Vagina (tissue), 2 donors: ENCODE results near the gene ERBIN. TPM values are rescaled to one million over a fixed set of nuclear protein-coding genes. Genes with fewer than 3 reads are reported as not detected.
"Not testable (repeated sequence)": the region's sequence is repeated elsewhere in the genome, so short reads cannot be mapped to it uniquely, and the experiment has no call there.

Source experiments
- DNase-seq, 2 donors: peaks; one replicate each; pipeline ENCODE4 v3.0.0-alpha.2; 2017; ENCODE audit errors: extremely low spot score in 2 of 2
- H3K27ac ChIP-seq: fragments of 200-600 bp; sonication (generic); one replicate; pipeline ENCODE4 v1.5.1; 2019
- H3K27me3 ChIP-seq: fragments of 200-600 bp; sonication (generic); one replicate; pipeline ENCODE4 v1.5.1; 2019
- H3K36me3 ChIP-seq, 2 donors: fragments of 200-600 bp; sonication (generic); one replicate each; pipeline ENCODE4 v1.5.1; 2017 to 2019
- H3K4me1 ChIP-seq: fragments of 200-600 bp; sonication (generic); one replicate; pipeline ENCODE4 v1.5.1; 2019
- H3K4me3 ChIP-seq, 2 donors: fragments of 200-600 bp; sonication (generic); 1 replicate in 1 of 2; 2 replicates in 1 of 2; pipeline ENCODE4 v1.5.1; 2016 to 2019
- H3K9me3 ChIP-seq: fragments of 200-600 bp; sonication (generic); one replicate; pipeline ENCODE4 v1.5.1; 2019
- CTCF ChIP-seq, 3 experiments: fragments of 450-650 bp in 2 of 3; fragments of 200-600 bp in 1 of 3; sonication (generic) in 1 of 3; IDR thresholded peaks; one replicate each; pipeline ENCODE4 v1.5.1; 2017 to 2019; ENCODE audit warnings: antibody characterized with exemption in 3 of 3, mild to moderate bottlenecking in 2 of 3, moderate library complexity in 2 of 3
- POLR2A ChIP-seq, 2 donors: fragments of 450-650 bp; IDR thresholded peaks; one replicate each; pipeline ENCODE4 v1.6.1; 2017; ENCODE audit warnings: antibody characterized with exemption in 2 of 2, mild to moderate bottlenecking in 2 of 2, moderate library complexity in 2 of 2
- POLR2AphosphoS5 ChIP-seq, 2 donors: sonication (generic); formaldehyde crosslinking; IDR thresholded peaks; one replicate each; pipeline ENCODE4 v1.9.0; 2017; ENCODE audit warnings: antibody characterized with exemption in 2 of 2, mild to moderate bottlenecking in 2 of 2, low read depth in 1 of 2; ENCODE audit not compliant: insufficient read depth in 1 of 2
- intact Hi-C: fragments of 100-400 bp; cut with DNase I; formaldehyde crosslinking; loops from one replicate; pipeline ENCODE4 v1.15.1; 2023
- total RNA-seq: library from RNA; depleted of rRNA; stranded (reverse); fragments of >200 nt; gene quantifications from one replicate; pipeline ENCODE4 v1.2.3, GENCODE V29; 2016

ERBIN gene
- total RNA-seq, 1 donor from 2014 or later = 52.3 TPM

- Histone ChIP-seq H3K9me3 (no peaks in the 10 kb centered on the region), H3K4me3 (no peak overlapping the region), H3K27me3 (no peaks in the 10 kb centered on the region), H3K27ac (no peak overlapping the region), H3K36me3 (no peaks in the 10 kb centered on the region), H3K4me1 (no peaks in the 10 kb centered on the region)
- TF ChIP-seq CTCF (IDR thresholded peaks at IDR 0.05) = no peak
- TF ChIP-seq POLR2AphosphoS5 (IDR thresholded peaks at IDR 0.05; ENCODE audit: insufficient read depth in 1 of 2, low read depth in 1 of 2) = no peak
- no peak for TF ChIP-seq POLR2A (IDR thresholded peaks at IDR 0.05)
- no peak for DNase-seq
- intact Hi-C loops = no loop called here
These were observed 44.1 kb upstream of the ERBIN start for GRCh38 chr5:65882278-65882677.

- H3K27me3 ChIP-seq = no peaks in the 10 kb centered on the region
- no peaks in the 10 kb centered on the region for H3K4me1 ChIP-seq
- no peak for DNase-seq
- no peak overlapping the region for H3K4me3 ChIP-seq
- no peaks in the 10 kb centered on the region for H3K9me3 ChIP-seq
- no peak overlapping the region for H3K27ac ChIP-seq
- intact Hi-C loops = no loop called here
- TF ChIP-seq CTCF (IDR thresholded peaks at IDR 0.05) (no peak), POLR2A (IDR thresholded peaks at IDR 0.05) (no peak), POLR2AphosphoS5 (IDR thresholded peaks at IDR 0.05; ENCODE audit: insufficient read depth in 1 of 2, low read depth in 1 of 2) (no peak)
- no peaks in the 10 kb centered on the region for H3K36me3 ChIP-seq
These were observed 42.9 kb upstream of the ERBIN start for GRCh38 chr5:65883461-65883860.

DNA sequence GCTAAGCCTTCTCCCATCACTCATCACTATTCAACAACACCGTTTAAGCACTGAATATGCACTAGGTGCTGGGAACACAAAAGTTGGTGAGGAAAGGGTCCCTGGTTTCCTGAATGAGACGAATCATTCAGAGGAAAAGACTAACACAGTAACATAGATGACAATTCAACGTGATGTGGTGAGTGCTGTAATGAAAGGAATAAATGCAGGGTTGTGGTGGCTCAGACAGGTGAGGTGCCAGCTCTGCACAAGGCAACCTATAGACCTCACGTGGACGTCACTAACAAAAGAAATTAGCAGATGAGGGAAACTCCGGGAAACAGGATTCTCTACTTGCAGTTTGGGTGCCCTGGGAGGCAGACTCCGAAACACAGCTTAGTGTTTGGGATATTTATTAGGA, 40.0 kb upstream of the ERBIN start:
- Histone ChIP-seq H3K4me1 (no peaks in the 10 kb centered on the region), H3K27ac (no peak overlapping the region), H3K36me3 (no peaks in the 10 kb centered on the region), H3K9me3 (no peaks in the 10 kb centered on the region), H3K27me3 (no peaks in the 10 kb centered on the region), H3K4me3 (no peak overlapping the region)
- TF ChIP-seq CTCF (IDR thresholded peaks at IDR 0.05) (no peak), POLR2A (IDR thresholded peaks at IDR 0.05) (no peak), POLR2AphosphoS5 (IDR thresholded peaks at IDR 0.05; ENCODE audit: insufficient read depth in 1 of 2, low read depth in 1 of 2) (no peak)
- intact Hi-C loops = no loop called here
- DNase-seq = no peak

DNA sequence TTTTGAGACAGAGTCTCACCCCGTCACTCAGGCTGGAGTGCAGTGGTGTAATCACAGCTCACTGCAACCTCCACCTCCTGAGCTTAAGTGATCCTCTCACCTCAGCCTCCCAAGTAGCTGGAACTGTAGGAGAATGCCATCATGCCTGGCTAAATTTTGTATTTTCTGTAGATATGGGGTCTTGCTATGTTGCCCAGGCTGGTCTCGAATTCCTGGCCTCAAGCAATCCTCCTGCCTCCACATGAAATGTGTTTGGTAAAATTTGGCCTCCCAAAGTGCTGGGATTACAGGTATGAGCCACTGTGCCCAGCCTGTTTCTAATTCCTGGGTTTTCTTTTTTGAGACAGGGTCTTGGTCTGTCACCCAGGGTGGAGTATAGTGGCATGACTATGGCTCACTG, 34.4 kb upstream of the ERBIN start:
- not testable (repeated sequence) for H3K27me3 ChIP-seq, DNase-seq, H3K36me3 ChIP-seq

DNA sequence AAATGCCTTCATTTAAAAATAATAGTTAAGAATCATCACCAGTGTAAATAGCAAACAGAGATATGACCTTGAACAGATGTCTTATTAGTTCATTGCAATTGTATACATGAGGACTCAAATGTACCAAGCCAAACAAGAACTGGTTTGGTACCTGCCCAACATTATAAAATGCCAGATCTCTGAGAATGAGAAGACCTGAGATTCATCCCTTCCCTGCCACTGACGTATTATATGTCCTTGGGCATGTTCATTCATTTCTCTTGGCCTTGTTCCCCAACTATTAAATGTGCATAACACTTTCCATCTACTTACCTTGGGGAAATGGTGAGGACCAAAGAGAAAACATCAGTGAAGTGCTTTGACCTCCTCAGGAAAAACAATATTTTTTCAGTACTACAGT, 33.6 kb upstream of the ERBIN start:
- H3K27me3 ChIP-seq = no peaks in the 10 kb centered on the region
- no peaks in the 10 kb centered on the region for H3K4me1 ChIP-seq
- H3K27ac ChIP-seq = no peak overlapping the region
- no peak overlapping the region for H3K4me3 ChIP-seq
- TF ChIP-seq POLR2A (IDR thresholded peaks at IDR 0.05) = no peak
- TF ChIP-seq POLR2AphosphoS5 (IDR thresholded peaks at IDR 0.05; ENCODE audit: insufficient read depth in 1 of 2, low read depth in 1 of 2) = no peak
- no peaks in the 10 kb centered on the region for H3K36me3 ChIP-seq
- DNase-seq = no peak
- intact Hi-C loops = no loop called here
- H3K9me3 ChIP-seq = no peaks in the 10 kb centered on the region

More for the DNA sequence above, 34.4 kb upstream of the ERBIN start:
- intact Hi-C loops, H3K9me3 ChIP-seq, H3K4me1 ChIP-seq, H3K4me3 ChIP-seq, H3K27ac ChIP-seq: not testable (repeated sequence)

- H3K9me3 ChIP-seq = no peaks in the 10 kb centered on the region
- TF ChIP-seq CTCF (IDR thresholded peaks at IDR 0.05) (no peak), POLR2AphosphoS5 (IDR thresholded peaks at IDR 0.05; ENCODE audit: insufficient read depth in 1 of 2, low read depth in 1 of 2) (no peak), POLR2A (IDR thresholded peaks at IDR 0.05) (no peak)
- no peaks in the 10 kb centered on the region for H3K36me3 ChIP-seq
- H3K27ac ChIP-seq = no peak overlapping the region
- no peak for DNase-seq
- H3K27me3 ChIP-seq = no peaks in the 10 kb centered on the region
- H3K4me1 ChIP-seq = no peaks in the 10 kb centered on the region
- intact Hi-C loops = no loop called here
- no peak overlapping the region for H3K4me3 ChIP-seq
These were observed 32.5 kb upstream of the ERBIN start for GRCh38 chr5:65893749-65894430.
